Skin epidermis (tissue), 12 donors: ENCODE data around the gene ATAD2B.

Experiments used
- H3K27ac ChIP-seq, 21 experiments: fragments of 200-600 bp; sonication (generic) in 11 of 21; one replicate each; pipeline ENCODE4 v1.5.0; 2020; ENCODE audit warnings: mild to moderate bottlenecking in 3 of 21, inconsistent platforms in 2 of 21, moderate library complexity in 2 of 21
- H3K4me3 ChIP-seq, 7 experiments: fragments of 200-600 bp; sonication (generic) in 2 of 7; one replicate each; pipeline ENCODE4 v1.5.0; 2020; ENCODE audit warnings: inconsistent platforms in 2 of 7, mild to moderate bottlenecking in 2 of 7, moderate library complexity in 1 of 7

Gene ATAD2B

DNA sequence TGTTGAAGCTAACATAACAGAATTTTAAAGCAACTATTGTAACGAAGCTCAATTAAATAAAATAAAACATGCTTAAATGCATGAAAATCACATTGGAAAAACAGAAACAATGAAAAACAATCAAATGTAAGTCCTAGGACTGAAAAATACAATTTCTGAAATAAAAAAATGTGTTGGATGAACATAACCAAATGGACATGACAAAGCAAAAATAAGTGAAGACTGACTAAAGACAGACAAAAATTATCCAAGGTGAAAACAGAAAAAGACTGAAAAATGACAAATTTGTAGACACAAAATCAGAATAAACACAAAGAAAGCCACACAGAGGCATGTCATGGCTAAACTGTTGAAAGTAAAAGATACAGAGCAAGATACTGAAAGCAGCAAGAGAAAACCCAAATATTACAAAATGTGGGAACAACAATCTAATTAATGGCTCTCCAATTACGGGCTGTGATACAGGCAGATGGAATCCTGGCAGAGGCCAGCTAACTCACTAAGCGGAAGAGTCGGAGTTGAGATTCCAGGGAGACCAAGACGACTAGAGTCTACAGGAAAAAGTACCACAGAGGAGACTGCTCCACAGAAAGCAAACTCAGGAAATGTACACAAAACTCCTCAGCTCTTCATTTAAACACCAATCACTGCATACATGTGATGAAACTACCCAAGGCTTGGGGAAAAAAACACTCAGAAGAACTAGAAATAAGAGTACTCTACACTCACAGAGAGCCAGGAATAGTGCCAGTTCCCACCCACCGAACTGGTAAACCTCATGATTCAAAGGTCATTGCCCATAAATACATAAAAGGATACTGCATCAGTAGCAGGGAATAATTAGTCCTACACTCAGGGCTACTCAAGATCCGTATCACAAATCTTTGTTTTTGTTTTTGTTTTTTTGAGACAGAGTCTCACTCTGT lies 83.6 kb downstream of the ATAD2B start:
- Histone ChIP-seq H3K27ac (no peak overlapping the region), H3K4me3 (no peak overlapping the region)

DNA sequence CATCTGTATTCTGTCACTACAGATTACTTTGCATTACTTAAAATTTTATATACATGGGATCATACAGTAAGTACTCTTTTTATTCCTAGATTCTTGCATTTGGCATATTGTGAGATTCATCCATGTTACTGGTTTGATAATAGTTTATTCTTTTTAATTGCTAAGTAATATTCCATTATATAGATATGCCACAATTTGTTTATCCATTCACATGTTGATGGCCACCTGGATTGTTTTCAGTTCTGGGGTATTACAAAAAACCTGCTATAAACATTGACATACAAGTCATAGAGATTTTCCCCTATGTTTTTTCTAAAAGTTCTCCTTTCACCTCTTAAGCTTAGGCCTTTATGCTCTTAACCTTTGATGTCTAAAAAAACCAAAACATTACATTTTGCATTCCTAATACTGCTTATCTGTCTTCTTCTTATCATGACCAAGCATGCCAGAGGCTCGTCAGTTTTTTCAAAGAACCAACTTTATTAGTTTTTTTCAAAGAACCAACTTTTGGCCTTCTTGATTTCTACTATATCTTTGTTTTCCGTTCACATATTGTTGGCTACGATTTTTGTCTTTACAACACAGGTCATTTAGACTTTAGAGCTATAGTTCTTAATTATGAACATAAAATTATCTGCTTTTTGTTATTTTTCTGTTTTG lies 86.9 kb downstream of the ATAD2B start:
- H3K4me3 ChIP-seq = no peak overlapping the region
- H3K27ac ChIP-seq = no peak overlapping the region

DNA sequence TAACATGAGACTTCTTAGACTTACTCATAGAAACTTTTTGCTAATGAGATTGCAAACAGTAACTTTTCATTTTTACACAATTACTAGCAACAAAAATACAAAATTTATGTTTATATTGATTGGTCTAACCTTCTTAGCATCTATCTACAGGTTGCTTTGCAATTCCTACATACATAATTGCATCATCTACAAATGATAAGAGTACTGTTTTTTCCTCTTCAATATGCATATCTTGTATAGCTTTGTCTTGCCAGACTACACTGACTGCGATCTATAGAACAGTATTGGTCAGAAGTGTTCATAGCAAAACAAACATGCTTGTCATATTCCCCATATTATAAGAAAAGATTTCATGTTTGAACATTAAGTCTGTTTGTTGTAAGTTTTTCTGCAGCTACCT lies 87.9 kb downstream of the ATAD2B start:
- Histone ChIP-seq H3K4me3 (no peak overlapping the region), H3K27ac (no peak overlapping the region)

DNA sequence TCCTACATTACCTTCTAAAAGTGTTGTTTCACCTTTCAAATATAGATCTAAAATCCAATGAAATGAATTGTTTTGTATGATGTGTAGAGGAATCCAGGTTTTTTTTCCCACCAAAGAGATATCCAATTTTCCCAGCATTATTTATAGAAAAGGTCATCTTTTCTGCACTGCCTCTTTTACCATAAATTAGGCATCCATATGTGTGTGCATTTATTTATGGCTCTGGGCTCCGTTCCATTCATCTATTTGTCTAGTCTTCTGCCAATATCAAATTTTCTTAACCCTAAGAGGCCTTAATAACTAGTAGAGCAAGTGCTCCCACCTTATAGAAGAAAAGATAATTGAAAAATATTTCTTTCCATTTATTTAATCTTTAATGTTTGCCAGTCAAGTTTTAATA lies 88.3 kb downstream of the ATAD2B start:
- Histone ChIP-seq H3K27ac (no peak overlapping the region), H3K4me3 (no peak overlapping the region)

DNA sequence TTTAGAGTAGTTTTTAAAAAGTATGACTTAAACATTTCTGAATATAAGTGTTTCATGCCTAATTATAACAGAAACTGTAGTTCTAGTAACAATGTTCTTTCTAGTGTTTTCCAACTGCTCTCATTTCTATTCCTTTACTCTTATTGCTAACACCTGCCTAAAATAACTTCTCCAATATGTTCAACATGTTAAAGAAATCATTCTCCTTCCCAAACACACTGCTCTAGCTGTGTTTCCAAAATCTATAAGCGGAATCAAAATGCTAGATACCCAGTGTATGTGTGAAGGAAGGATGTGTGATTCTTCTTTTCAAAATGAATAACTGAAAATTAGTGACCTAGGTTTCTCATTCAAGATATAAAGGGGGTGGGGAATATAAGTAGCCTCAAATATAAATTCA lies 89.1 kb downstream of the ATAD2B start:
- Histone ChIP-seq H3K4me3 (no peak overlapping the region), H3K27ac (no peak overlapping the region)

DNA sequence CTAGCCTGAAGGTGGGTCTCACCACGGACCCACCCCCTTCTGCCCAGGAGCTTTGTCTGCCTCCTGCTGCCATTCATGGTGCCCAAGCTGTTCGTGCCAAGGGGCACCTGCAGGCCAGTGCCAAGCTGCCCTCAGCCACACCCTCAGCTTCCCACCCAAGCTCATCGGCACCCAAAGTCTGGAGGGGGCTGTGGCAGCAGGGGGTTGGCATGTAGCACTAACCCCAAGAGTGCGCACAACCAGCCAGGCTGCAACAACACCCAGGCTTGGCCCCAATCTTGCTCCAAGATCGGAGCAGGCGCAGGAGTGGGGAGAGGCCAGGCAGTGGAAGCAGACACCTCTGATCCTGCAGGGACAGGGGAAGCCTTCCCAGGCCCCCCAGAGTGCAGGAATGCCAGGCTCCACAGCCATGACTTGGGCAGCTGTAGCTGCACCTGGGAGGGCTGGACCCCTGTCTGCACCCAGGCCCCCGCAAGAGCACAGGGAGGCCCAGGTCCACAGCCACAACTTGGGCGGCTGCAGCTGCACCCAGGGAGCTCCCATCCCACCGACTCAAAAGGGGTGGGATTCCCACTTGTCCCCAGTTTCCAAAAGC lies 89.9 kb downstream of the ATAD2B start:
- H3K27ac ChIP-seq = no peak overlapping the region
- H3K4me3 ChIP-seq = no peak overlapping the region

DNA sequence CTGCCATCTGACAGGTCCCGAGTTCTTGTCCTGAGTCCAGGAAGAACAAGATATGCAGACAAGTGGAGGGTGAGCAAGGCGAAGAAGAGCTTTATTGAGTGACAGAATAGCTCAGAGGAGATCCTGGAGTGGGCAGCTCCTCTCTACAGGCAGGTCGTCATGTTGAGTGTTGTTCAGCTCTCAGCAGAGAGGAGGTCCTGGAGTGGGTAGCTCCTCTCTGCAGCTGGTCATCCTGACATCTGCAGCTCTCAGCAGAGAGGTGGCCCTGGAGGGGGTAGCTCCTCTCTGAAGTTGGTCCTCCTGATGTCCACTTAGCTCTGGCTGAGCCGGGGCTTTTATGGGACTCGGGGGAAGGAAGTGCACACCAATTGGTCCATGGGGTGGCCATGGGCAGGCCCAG lies 90.4 kb downstream of the ATAD2B start:
- Histone ChIP-seq H3K27ac (no peak overlapping the region), H3K4me3 (no peak overlapping the region)

DNA sequence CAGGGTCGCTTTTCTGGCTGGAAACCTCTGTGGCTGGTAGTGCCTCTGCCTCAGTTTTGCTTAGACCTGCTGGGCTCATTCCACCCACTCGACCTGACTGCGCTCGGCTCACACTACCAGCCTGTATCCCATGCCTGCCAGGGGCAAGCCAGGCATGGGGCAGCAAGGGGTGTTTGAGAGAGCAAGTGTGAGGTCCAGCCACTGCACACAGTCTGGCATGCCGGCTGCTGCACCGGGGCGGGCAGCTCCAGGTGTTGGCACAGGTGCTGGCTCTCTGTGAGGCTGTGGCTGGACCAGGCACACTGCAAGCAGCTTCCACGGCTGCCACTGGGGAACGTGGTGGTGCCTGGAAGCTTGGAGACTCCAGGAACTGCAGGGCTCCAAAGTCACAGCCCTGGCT lies 90.9 kb downstream of the ATAD2B start:
- Histone ChIP-seq H3K27ac (no peak overlapping the region), H3K4me3 (no peak overlapping the region)

DNA sequence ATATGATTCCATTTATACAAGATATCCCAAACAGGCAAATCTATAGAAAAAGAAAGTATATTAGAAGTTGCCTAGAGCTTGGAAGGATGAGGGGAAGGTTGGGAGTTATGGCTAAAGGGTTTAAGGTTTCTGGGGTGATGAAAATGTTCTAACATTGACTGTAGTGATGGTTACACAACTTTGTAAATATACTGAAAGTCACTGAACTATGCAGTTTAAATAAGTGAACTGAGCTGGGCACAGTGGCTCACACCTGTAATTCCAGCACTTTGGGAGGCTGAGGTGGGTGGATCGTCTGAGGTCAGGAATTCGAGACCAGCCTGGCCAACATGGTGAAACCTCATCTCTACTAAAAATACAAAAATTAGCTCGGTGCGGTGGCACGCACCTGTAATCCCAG lies 91.5 kb downstream of the ATAD2B start:
- H3K27ac ChIP-seq = no peak overlapping the region
- H3K4me3 ChIP-seq = no peak overlapping the region

DNA sequence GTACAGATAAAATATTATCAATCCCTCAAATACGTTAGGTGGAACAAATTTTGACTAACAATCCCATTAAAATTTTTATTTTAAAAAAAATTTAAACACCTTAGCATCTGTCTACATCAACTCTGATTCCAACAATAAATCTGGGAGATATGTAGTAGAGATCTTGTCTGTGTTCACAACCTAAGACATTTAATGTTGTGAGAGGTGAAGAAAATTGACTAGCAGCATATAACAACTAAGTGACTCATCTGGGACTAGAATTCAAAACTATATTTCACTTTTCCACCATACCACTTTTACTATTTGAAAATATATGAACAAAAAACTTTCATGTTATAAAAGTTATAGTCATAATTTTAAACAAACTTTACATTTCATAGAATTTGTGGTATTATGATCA lies 97.9 kb downstream of the ATAD2B start:
- H3K27ac ChIP-seq = no peak overlapping the region
- no peak overlapping the region for H3K4me3 ChIP-seq

DNA sequence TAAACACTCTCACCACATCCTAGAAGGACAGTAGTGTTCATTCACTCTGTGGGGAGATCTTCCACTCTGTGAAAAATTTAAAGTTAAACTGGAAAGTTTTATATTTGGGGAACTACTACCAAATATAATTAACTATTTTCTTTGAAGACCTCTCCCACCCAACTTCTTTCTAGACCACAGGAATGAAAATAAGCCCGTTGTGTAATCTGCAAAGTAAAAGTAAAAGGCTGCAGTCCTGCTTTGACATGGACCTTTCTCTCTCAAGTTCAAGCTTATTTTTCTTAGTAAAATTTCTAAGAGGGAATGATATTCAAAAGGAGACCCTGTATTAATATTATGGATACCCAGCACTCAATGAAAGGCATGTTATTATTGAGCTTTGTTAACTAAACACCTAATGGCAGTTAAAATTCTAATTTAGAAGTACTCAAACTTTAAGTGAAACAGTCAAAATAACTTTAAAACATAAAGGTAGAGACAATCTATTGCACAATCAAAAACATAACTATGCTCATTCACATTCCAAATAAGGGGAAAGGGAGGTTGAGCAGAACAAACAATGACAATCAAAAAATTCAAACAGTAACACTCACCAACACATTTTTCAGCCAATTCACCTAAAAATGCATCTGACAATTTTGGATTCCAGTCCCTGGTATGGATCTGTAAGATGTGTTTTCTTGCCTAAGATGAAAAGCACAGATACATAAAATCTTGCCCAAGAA lies 98.5 kb downstream of the ATAD2B start:
- Histone ChIP-seq H3K27ac (no peak overlapping the region), H3K4me3 (no peak overlapping the region)

DNA sequence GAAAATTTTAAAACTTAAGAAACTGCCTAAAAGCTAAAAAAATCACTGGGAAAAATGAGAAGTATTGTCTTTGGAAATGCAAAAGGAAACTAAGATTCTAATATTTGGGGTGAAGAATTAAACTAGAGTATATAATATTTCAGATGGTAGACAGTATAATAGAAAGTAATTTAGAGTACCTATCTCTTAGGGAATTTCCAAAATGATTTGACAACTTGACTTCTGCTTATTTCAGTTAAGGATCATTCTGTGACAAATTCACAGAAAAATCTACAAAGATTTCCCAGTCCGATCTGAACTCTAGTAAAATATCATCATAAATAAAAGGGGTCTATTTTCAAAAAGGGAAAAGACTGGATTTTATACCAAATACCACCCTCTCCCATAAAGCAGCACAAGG lies 99.6 kb downstream of the ATAD2B start:
- Histone ChIP-seq H3K27ac (no peak overlapping the region), H3K4me3 (no peak overlapping the region)

DNA sequence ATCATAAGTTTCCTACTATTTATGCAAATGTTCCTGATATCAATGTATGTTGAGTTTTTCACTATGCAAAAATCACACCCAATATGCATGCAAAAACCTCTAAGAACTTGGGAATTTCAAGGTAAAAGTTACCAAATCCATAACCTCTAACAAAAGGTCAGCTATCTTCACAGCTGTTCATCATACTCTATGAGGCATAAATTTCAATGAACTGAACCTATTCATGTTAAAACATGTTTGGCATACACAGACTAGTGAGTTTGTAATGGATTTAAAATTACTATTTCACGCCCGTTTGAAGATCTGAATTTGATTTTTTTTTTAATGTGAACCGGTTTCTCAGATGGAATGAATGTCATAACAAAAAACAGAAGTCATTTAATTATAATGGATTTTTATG lies 100.2 kb downstream of the ATAD2B start:
- Histone ChIP-seq H3K27ac (no peak overlapping the region), H3K4me3 (no peak overlapping the region)

DNA sequence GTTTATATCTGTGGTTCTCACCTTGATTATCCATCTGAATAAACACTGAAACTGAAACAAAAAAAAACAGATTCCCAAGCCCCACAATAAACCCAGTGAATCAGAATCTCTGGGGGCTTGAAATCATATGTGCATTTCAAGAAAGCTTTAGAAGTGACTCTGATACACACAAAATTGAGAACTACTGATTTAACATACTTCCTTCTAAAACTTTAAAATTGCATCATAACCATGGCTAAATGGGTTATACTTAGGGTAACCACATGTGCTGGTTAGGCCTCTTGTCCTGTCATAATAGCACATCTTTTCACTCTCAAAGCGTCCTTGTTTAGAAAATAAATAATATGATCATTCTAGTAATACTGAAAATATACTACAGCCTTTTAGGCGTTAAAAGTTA lies 100.9 kb downstream of the ATAD2B start:
- Histone ChIP-seq H3K4me3 (no peak overlapping the region), H3K27ac (no peak overlapping the region)

DNA sequence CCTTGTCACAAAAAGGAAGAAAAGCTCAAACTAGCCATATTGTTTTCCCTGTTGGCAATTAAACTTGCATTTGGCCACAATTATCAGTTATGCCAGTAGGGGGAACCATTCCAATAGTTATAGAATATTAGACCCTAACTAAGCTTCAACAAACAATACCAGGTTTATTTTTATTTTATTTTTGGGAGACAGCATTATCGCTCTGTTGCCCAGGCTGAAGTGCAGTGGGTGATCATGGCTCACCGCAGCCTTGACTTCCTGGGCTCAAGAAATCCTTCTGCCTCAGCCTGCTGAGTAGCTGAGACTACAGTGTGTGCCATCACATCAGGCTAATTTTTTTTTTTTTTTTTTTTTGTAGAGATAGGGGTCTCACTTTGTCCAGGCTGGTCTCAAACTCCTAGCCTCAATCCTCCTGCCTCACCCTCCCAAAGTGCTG lies 102.1 kb downstream of the ATAD2B start:
- Histone ChIP-seq H3K27ac (no peak overlapping the region), H3K4me3 (no peak overlapping the region)

DNA sequence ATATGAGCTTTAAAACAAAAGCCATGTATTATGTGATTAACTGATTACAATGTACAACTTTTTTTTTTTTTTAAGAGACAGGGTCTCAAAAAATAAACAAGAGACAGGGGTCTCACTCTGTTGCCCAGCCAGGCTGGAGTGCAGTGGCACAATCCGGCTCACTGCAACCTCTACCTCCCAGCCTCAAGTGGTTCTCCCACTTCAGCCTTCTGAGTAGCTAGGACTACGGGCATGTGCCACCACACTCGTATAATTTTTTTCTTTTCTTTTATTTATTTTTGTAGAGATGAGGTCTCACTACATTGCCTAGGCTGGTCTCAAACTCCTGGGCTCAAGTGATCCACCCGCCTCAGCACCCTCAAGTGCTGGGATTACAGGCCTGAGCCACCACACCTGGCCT lies 103.1 kb downstream of the ATAD2B start:
- Histone ChIP-seq H3K4me3 (no peak overlapping the region), H3K27ac (no peak overlapping the region)

DNA sequence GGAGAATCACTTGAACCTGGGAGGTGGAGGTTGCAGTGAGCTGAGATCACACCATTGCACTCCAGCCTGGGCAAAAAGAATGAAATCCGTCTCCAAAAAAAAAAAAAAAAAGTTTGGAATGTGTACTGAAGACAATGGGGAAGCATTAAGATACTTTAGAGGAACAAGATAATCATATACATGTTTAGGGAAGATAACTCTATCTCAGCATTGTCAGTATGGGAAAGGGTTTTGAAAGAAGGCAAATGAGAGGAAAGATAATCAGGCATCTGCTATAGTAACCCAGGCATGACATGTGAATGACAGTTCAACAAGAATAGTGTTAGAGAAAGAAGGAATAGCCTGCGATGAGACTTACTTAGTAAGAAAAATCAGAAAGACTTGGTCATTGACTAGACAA lies 112.0 kb downstream of the ATAD2B start:
- H3K27ac ChIP-seq = no peak overlapping the region
- no peak overlapping the region for H3K4me3 ChIP-seq

DNA sequence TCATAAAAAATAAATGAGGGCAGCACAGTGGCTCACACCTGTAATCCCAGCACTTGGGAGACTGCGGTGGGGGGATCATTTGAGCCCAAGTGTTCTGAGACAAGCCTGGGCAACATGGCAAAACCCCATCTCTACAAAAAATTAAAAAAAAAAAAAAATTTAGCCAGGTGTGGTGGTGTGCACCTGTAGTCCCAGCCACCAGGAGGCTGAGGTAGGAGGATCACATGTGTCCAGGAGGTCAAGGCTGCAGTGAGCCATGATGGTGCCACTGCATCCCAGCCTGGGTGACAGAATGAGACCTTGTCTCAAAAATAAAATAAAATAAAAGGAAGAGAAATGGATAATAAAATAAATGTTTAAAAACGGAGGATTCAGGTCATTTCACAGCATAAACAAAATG lies 113.5 kb downstream of the ATAD2B start:
- H3K4me3 ChIP-seq = no peak overlapping the region
- H3K27ac ChIP-seq = no peak overlapping the region

DNA sequence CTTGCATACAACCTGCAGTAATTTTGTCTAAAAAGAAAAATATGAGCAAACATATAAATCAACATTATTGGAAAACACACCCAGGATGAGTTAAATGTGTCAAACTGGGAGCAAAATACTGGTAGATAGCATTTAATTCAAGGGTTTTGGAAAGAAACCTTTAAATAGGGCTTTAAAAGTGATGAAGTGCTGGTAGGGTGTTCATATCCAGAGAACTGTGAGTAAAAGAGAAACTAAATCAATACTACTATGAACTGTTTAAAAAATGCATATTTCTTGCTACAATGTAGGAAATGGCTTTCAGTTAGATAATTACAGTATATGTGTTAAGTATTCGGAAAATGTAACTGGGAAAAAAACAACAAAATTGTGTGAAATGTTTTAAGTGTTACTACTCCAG lies 117.8 kb downstream of the ATAD2B start:
- Histone ChIP-seq H3K4me3 (no peak overlapping the region), H3K27ac (no peak overlapping the region)

DNA sequence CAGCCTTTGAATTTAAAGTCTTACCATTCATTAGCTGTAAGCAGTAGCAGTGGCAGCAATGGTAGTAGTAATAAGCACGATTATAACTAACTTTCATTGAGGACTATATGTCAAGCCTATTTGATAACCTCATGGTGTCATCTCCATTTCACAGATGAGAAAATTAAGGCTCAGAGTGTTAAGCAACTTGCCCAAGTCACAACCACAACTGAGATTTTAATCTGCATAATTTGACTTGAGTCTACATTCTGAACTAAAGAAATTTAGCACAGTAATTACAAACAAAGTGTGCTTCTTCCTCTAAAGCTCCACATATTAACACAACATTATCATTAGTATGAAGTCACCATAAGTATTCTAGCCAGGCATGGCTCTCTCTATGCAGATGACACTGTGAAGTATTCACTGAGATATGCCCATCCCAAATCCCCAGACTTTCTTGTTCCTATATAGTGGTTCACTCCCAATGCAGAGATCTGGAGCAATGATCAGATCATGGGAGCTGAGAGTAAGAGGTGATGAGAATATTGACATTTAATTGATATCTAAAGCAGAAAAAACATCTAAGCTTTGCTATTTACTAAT lies 120.2 kb downstream of the ATAD2B start:
- Histone ChIP-seq H3K27ac (no peak overlapping the region), H3K4me3 (no peak overlapping the region)
